Hepatocyte (in vitro differentiated cells): Measurements from ENCODE around the gene F12.

ENCODE experiments used
- CTCF ChIP-seq: fragments of 200-600 bp; sonication (generic); IDR thresholded peaks from 2 replicates; pipeline ENCODE4 v1.5.1; 2016; ENCODE audit warnings: antibody characterized with exemption, mild to moderate bottlenecking; ENCODE audit not compliant: poor library complexity
- EZH2 ChIP-seq: fragments of 200-600 bp; sonication (generic); IDR thresholded peaks from 2 replicates; pipeline ENCODE4 v1.6.1; 2016; ENCODE audit warnings: antibody characterized with exemption, mild to moderate bottlenecking, borderline replicate concordance

GRCh38 chr5:177399997-177400868 lies 9.1 kb downstream of the F12 start, which contains the start of gene PFN3:
- no peak for TF ChIP-seq CTCF
- TF ChIP-seq EZH2, result no peak
